T-helper 1 cell treated with Interleukin-12 subunit alpha and Interleukin-12 subunit beta and Interleukin-4 antibody, amounts not matched to agents 30 ng/mL and 1 ng/mL, for 36 hours (primary cell): Measurements from ENCODE around the gene SYT7. TPM values are rescaled to one million over a fixed set of nuclear protein-coding genes. Genes with fewer than 3 reads are reported as not detected.

Experiments
- intact Hi-C: fragments of 100-400 bp; cut with micrococcal nuclease; formaldehyde crosslinking; loops from one replicate; pipeline ENCODE4 v1.15.1; 2024
- total RNA-seq: library from RNA; stranded (reverse); gene quantifications from 2 replicates; pipeline ENCODE4 v1.2.3, GENCODE V29; 2022

The SYT7 gene
- total RNA-seq, 1 donor from 2014 or later: not detected

GRCh38 chr11:61503135-61503770 lies 77.6 kb downstream of the SYT7 start:
- intact Hi-C loops: no loop called here

GRCh38 chr11:61502522-61502921 lies 78.4 kb downstream of the SYT7 start:
- intact Hi-C loops: no loop called here

- intact Hi-C loops: no loop called here
Measured at GRCh38 chr11:61499816-61500491, 80.9 kb downstream of the SYT7 start.

GRCh38 chr11:61498767-61499341 lies 82.0 kb downstream of the SYT7 start:
- intact Hi-C loops: no loop called here

GRCh38 chr11:61497876-61498275 lies 83.0 kb downstream of the SYT7 start:
- intact Hi-C loops: no loop called here

- intact Hi-C loops: no loop called here
Measured at GRCh38 chr11:61497473-61497872, 83.4 kb downstream of the SYT7 start.

GRCh38 chr11:61496602-61497400 lies 84.1 kb downstream of the SYT7 start:
- intact Hi-C loops: no loop called here

- intact Hi-C loops: no loop called here
Measured at GRCh38 chr11:61495801-61496601, 84.9 kb downstream of the SYT7 start.

GRCh38 chr11:61494381-61494961 lies 86.4 kb downstream of the SYT7 start:
- intact Hi-C loops: no loop called here

- intact Hi-C loops: no loop called here
Measured at GRCh38 chr11:61491736-61492395, 89.0 kb downstream of the SYT7 start.

- intact Hi-C loops: no loop called here
Measured at GRCh38 chr11:61489833-61490721, 90.8 kb downstream of the SYT7 start.

- intact Hi-C loops: no loop called here
Measured at GRCh38 chr11:61488651-61489291, 92.1 kb downstream of the SYT7 start.

- intact Hi-C loops: no loop called here
Measured at GRCh38 chr11:61487342-61488025, 93.4 kb downstream of the SYT7 start.

GRCh38 chr11:61486779-61487178 lies 94.1 kb downstream of the SYT7 start:
- intact Hi-C loops: no loop called here

- intact Hi-C loops: no loop called here
Measured at GRCh38 chr11:61486011-61486620, 94.8 kb downstream of the SYT7 start.

- intact Hi-C loops: no loop called here
Measured at GRCh38 chr11:61485080-61485479, 95.8 kb downstream of the SYT7 start.

GRCh38 chr11:61484541-61484940 lies 96.3 kb downstream of the SYT7 start:
- intact Hi-C loops: no loop called here

GRCh38 chr11:61482513-61482912 lies 98.4 kb downstream of the SYT7 start:
- intact Hi-C loops: no loop called here
